Right lobe of liver (tissue), 6 donors: ENCODE measurements around the gene TMEM203. TPM values are rescaled to one million over a fixed set of nuclear protein-coding genes. Genes with fewer than 3 reads are reported as not detected.

ENCODE experiments used
- ATAC-seq, 4 donors: fragments of 200-7000 bp; cut with Tn5 transposase; one replicate each; pipeline ENCODE4 v1.9.1; 2020; ENCODE audit warnings: mild to moderate bottlenecking in 4 of 4, moderate library complexity in 4 of 4
- DNase-seq, 3 donors: peaks; one replicate each; pipeline ENCODE4 v3.0.0-alpha.2; 2020
- H3K27ac ChIP-seq, 3 donors: fragments of 200-600 bp; one replicate each; pipeline ENCODE4 v1.8.0; 2022
- H3K27me3 ChIP-seq, 2 donors: fragments of 200-600 bp; one replicate each; pipeline ENCODE4 v1.8.0; 2022
- H3K36me3 ChIP-seq, 4 donors: fragments of 200-600 bp; sonication (generic) in 1 of 4; one replicate each; pipeline versions ENCODE4 v1.5.1 to v1.8.0; 2017 to 2022; ENCODE audit warnings: control low read depth in 1 of 4
- H3K4me1 ChIP-seq, 4 donors: fragments of 200-600 bp; sonication (generic) in 1 of 4; one replicate each; pipeline versions ENCODE4 v1.5.1 to v1.8.0; 2017 to 2022; ENCODE audit warnings: control low read depth in 1 of 4
- H3K4me3 ChIP-seq, 3 donors: fragments of 200-600 bp; one replicate each; pipeline ENCODE4 v1.8.0; 2022
- H3K9me3 ChIP-seq, 4 donors: fragments of 200-600 bp; sonication (generic) in 1 of 4; one replicate each; pipeline versions ENCODE4 v1.5.1 to v1.8.0; 2017 to 2022; ENCODE audit warnings: control low read depth in 1 of 4
- CTCF ChIP-seq, 4 donors: fragments of 200-600 bp in 3 of 4; fragments of 450-650 bp in 1 of 4; IDR thresholded peaks; one replicate each; pipeline versions ENCODE4 v1.5.1 to v1.8.0; 2016 to 2022; ENCODE audit warnings: antibody characterized with exemption in 4 of 4, mild to moderate bottlenecking in 2 of 4
- POLR2A ChIP-seq: fragments of 450-650 bp; IDR thresholded peaks from one replicate; pipeline ENCODE4 v1.6.1; 2017; ENCODE audit warnings: antibody characterized with exemption, mild to moderate bottlenecking
- WGBS: methylation state at CpG from one replicate; pipeline ENCODE4 v1.1.6; 2018; ENCODE audit warnings: low coverage, low lambda C conversion rate; ENCODE audit not compliant: insufficient coverage; ENCODE audit errors: missing lambda C conversion rate; 5-methylcytosine and 5-hydroxymethylcytosine counted together
- intact Hi-C, 2 donors: fragments of 100-400 bp; cut with DNase I; formaldehyde crosslinking; loops; one replicate each; pipeline versions ENCODE4 v1.11.2 to v1.14.1; 2022
- total RNA-seq, 6 experiments: library from RNA; depleted of rRNA in 2 of 6; stranded (reverse); fragments of >200 nt in 2 of 6; fragmentation: NEBNext Ultra II Directional in 3 of 6; extraction: Animal tissue kit (Norgen Biotek cat#: 25700) in 3 of 6; gene quantifications; one replicate each; pipeline versions ENCODE4 v1.1.0 to v1.2.4, GENCODE V29; 2016 to 2023
- donor health status: DM: no; HTN: yes; CAD: no.
- donor health status: DM: no; HTN: no; CAD: no.
- donor health status: DM: no; HTN: no; CAD: no.
- donor health status: DM: no; HTN: yes; CAD: no.
- donor health status: DM: no; HTN: yes; CAD: no.

Gene TMEM203
- total RNA-seq, 6 experiments from 2014 or later, result 17.7 to 28.0 (median 23.9) TPM

- H3K27me3 ChIP-seq, result no peaks in the 10 kb centered on the region
- TF ChIP-seq CTCF (IDR thresholded peaks at IDR 0.05) (no peak), POLR2A (no peak)
- H3K9me3 ChIP-seq, result no peaks in the 10 kb centered on the region
- 88% methylated on average over 13 of the region's 27 CpGs for WGBS
- ATAC-seq (no peak), DNase-seq (no peak)
- H3K36me3 ChIP-seq, result peaks cover 0 to 42% (median 20%) of the 10 kb centered on the region in 4 donors
- H3K4me1 ChIP-seq, result peaks cover 0 to 15% (median 7%) of the 10 kb centered on the region in 4 donors
- H3K4me3 ChIP-seq, result no peak overlapping the region
- intact Hi-C loops, result loop anchor here in 1 of 2 donors (10.0 kb wide), 1 partner anchor 51 kb away; the partner anchor contains the start of gene SLC34A3
- no peak overlapping the region for H3K27ac ChIP-seq
These were observed 21.4 kb downstream of the TMEM203 start for GRCh38 chr9:137183980-137184595.

GRCh38 chr9:137182836-137183235 is 22.6 kb downstream of the TMEM203 start:
- DNase-seq, result no peak
- no peak for ATAC-seq
- 87% methylated on average over 6 of the region's 17 CpGs for WGBS

GRCh38 chr9:137181680-137182079 is 23.8 kb downstream of the TMEM203 start:
- TF ChIP-seq CTCF (IDR thresholded peaks at IDR 0.05) (no peak), POLR2A (no peak)
- H3K27ac ChIP-seq, result no peak overlapping the region
- intact Hi-C loops, result loop anchor here in 1 of 2 donors (10.0 kb wide), 1 partner anchor 53 kb away; the partner anchor contains the start of gene SLC34A3
- no peaks in the 10 kb centered on the region for H3K9me3 ChIP-seq
- no peak overlapping the region for H3K4me3 ChIP-seq
- no peak for DNase-seq
- 72% methylated on average over 5 of the region's 22 CpGs for WGBS
- no peaks in the 10 kb centered on the region for H3K27me3 ChIP-seq
- H3K4me1 ChIP-seq, result peaks cover 0 to 3% (median 2%) of the 10 kb centered on the region in 4 donors
- no peak for ATAC-seq
- peaks cover 0 to 42% (median 20%) of the 10 kb centered on the region in 4 donors for H3K36me3 ChIP-seq

More at GRCh38 chr9:137182836-137183235, 22.6 kb downstream of the TMEM203 start:
- no peak overlapping the region for H3K27ac ChIP-seq
- no peaks in the 10 kb centered on the region for H3K27me3 ChIP-seq
- TF ChIP-seq CTCF (IDR thresholded peaks at IDR 0.05), result no peak
- no peak for TF ChIP-seq POLR2A
- H3K4me3 ChIP-seq, result no peak overlapping the region
- H3K9me3 ChIP-seq, result no peaks in the 10 kb centered on the region
- H3K4me1 ChIP-seq, result peaks cover 0 to 15% (median 7%) of the 10 kb centered on the region in 4 donors
- peaks cover 0 to 42% (median 20%) of the 10 kb centered on the region in 4 donors for H3K36me3 ChIP-seq
- intact Hi-C loops, result loop anchor here in 1 of 2 donors (10.0 kb wide), 1 partner anchor 52 kb away; the partner anchor contains the start of gene SLC34A3

- no CpG with 5 or more reads among the region's 20 CpGs for WGBS
- no peaks in the 10 kb centered on the region for H3K4me1 ChIP-seq
- H3K27ac ChIP-seq, result no peak overlapping the region
- intact Hi-C loops, result loop anchor here in 1 of 2 donors (10.0 kb wide), 1 partner anchor 54 kb away; the partner anchor contains the start of gene SLC34A3
- no peak for TF ChIP-seq POLR2A
- no peak for TF ChIP-seq CTCF (IDR thresholded peaks at IDR 0.05)
- ATAC-seq, result no peak
- H3K36me3 ChIP-seq, result peaks cover 0 to 36% (median 17%) of the 10 kb centered on the region in 4 donors
- no peak for DNase-seq
- no peaks in the 10 kb centered on the region for H3K27me3 ChIP-seq
- no peaks in the 10 kb centered on the region for H3K9me3 ChIP-seq
- no peak overlapping the region for H3K4me3 ChIP-seq
These were observed 25.0 kb downstream of the TMEM203 start for GRCh38 chr9:137180491-137180890.
